KOPT-K1 (cell line): Measurements from ENCODE around the gene CARD19.

Experiments used
- H3K27ac ChIP-seq: fragments of 200-600 bp; sonication (generic); 2 replicates; pipeline ENCODE4 v1.5.1; 2016; ENCODE audit warnings: antibody characterized with exemption, mild to moderate bottlenecking, low read depth, low read length; ENCODE audit not compliant: poor library complexity, severe bottlenecking
- H3K36me3 ChIP-seq: fragments of 200-600 bp; sonication (generic); 2 replicates; pipeline ENCODE4 v1.5.1; 2017; ENCODE audit warnings: antibody characterized with exemption, mild to moderate bottlenecking, low read length, moderate library complexity; ENCODE audit not compliant: insufficient read depth
- H3K9me3 ChIP-seq: fragments of 200-600 bp; sonication (generic); 2 replicates; pipeline ENCODE4 v1.5.1; 2017; ENCODE audit warnings: antibody characterized with exemption, low read length, mild to moderate bottlenecking; ENCODE audit not compliant: insufficient read depth, poor library complexity, severe bottlenecking

Gene CARD19

DNA sequence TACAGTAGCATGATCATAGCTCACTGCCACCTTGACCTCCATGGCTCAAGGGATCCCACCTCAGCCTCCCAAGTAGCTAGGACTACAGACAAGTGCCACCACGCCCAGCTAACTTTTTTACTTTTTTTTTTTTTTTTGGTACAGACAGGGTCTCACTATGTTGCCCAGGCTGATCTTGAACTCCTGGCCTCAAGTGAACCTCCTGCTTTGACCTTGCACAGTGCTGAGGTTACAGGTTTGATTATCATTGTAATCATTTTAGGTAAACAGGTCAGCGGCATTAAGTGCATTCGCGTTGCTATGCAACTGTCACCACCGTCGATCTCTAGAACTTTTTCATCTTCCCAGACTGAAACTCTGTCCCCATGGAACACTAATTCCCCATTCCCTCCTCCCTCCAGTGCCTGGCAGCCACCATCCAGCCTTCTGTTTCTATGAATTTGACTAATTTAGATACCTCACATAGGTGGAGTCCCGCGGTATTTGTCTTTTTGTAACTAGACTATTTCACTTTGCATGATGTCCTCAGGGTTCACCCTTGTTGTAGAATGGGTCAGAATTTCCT, 5.8 kb upstream of the CARD19 start:
- H3K27ac ChIP-seq = no peak overlapping the region
- no peaks in the 10 kb centered on the region for H3K36me3 ChIP-seq
- no peaks in the 10 kb centered on the region for H3K9me3 ChIP-seq

DNA sequence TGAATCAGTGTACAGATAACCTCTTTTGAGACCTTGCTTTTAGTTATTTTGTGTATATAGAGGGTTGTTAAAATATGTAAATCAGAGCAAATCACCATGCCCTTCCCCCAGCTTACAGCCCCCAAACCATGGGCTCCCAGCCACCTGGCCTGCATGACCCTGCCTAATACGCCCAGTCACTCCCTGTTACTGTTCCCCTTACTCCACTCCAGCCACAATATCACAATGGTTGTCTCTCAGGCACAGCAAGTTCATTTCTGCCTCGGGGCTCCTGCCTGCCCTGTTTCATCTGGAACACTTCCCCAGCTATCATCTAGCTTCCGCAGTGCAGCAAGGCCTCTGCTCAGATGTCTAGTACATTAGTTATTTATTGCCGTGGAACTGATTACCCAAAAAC, 5.0 kb upstream of the CARD19 start:
- H3K36me3 ChIP-seq = no peaks in the 10 kb centered on the region
- H3K27ac ChIP-seq = no peak overlapping the region
- H3K9me3 ChIP-seq = no peaks in the 10 kb centered on the region

DNA sequence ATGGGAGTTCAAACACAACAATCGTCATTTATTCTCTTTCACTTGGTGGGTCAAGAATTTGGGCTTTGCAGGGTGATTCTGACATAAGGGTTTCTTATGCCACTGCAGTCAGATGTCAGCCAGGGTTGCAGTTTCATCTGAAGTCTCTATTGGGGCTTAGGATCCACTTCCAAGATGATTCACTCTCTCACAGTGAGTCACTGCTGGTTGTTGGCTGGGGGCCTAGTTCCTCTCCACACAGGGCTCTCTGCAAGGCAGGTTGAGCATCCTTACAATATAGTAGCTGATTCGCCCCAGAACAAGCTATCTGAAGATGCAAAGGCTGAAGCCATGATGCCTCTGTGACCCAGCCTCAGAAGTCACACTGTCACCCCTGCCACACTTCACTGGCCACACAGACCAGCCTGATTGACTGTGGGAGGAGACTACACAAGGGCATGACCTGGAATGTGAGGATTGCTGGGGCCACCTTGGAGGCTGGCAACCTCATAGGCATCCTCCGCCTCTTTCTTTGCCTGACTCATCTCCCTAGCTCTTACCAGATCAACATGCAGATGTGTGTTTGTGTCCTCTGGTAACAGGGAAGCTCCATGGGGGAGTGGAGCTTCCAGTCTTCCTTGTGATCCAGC, 4.5 kb upstream of the CARD19 start:
- Histone ChIP-seq H3K9me3 (no peaks in the 10 kb centered on the region), H3K36me3 (no peaks in the 10 kb centered on the region), H3K27ac (no peak overlapping the region)

GRCh38 chr9:93092251-93092991, 3.6 kb upstream of the CARD19 start:
- no peaks in the 10 kb centered on the region for H3K36me3 ChIP-seq
- H3K27ac ChIP-seq = no peak overlapping the region
- H3K9me3 ChIP-seq = no peaks in the 10 kb centered on the region

GRCh38 chr9:93093127-93093876, 2.7 kb upstream of the CARD19 start:
- Histone ChIP-seq H3K9me3 (no peaks in the 10 kb centered on the region), H3K36me3 (no peaks in the 10 kb centered on the region), H3K27ac (peak overlapping the region; percentile 99)

GRCh38 chr9:93093877-93094657, 1.9 kb upstream of the CARD19 start:
- H3K9me3 ChIP-seq = no peaks in the 10 kb centered on the region
- H3K27ac ChIP-seq = peak overlapping the region; percentile 99
- H3K36me3 ChIP-seq = no peaks in the 10 kb centered on the region

DNA sequence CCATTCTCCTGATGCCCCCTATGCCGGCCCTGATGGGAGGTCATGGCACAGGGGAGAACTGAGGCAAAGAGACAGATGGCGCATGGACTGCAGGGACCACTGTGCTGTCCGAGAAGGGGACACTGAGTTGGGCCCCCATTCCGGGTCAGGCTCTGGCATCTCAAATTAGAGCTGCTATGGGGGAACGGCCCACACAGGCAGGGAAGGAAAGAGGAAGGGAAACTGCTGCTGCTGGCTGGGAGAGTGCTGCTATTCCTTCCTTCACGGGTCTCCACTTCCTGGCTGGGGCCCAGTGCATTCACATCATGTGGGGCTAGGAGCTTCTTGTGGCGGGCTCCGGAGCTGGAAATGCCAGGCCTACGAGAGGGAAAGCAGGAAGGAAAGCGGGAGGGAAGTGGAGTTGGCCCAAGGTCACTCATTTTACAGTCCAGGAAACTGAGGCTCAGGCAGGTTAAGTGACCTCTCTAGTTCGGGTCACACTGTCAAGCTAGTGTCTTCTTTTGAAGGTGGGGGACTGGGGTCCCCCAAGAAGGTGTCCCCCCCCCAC, 1.3 kb upstream of the CARD19 start:
- H3K36me3 ChIP-seq = no peaks in the 10 kb centered on the region
- H3K27ac ChIP-seq = peak overlapping the region; percentile 99

DNA sequence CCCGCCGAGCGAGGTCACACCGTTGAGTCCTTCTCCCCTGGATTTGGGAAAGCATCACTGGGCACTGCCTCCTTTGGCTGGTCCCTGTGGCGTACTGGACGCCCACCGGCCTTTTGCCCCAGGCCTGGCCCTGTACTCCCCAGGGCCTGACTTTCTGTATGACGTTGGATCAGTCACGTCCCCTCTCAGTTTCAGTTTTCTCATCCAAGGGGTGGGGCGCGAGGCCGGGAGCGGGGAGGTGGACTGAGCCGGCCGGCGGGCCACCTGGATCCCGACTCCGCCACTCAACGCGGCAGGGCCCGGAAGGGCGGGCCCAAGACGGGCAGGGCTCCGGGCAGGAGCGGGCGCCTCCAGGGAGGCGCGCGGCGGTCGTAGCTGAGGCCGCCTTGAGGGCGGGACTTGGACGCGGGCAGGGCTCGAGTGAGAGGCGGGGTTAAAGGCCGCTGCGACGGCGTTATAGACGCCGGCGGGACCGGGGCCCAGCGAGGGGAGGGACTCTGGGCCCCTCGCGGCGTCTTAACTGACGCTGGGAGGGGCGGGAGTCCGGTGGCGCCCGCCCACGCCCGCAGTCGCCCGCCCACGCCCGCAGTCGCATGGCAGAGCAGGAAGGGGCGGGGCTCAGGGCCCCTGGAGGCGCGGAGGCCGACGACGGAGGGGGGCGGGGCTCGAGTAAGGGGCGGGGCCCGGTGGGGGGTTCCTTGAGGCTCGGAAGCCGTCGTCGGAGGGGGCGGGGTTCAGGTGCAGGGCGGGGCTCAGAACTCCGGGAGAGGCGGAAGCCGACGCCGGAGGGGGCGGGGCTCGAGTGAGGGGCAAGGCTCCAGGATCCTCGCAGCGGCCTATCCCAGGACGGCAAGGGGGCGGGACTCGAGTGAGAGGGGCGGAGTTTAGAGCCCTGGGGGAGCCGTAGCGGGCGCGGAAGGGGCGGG, 549 bp upstream of the CARD19 start:
- H3K27ac ChIP-seq = peak overlapping the region; percentile 99
- no peaks in the 10 kb centered on the region for H3K9me3 ChIP-seq
- H3K36me3 ChIP-seq = no peaks in the 10 kb centered on the region

More for the DNA sequence above, 1.3 kb upstream of the CARD19 start:
- no peaks in the 10 kb centered on the region for H3K9me3 ChIP-seq

DNA sequence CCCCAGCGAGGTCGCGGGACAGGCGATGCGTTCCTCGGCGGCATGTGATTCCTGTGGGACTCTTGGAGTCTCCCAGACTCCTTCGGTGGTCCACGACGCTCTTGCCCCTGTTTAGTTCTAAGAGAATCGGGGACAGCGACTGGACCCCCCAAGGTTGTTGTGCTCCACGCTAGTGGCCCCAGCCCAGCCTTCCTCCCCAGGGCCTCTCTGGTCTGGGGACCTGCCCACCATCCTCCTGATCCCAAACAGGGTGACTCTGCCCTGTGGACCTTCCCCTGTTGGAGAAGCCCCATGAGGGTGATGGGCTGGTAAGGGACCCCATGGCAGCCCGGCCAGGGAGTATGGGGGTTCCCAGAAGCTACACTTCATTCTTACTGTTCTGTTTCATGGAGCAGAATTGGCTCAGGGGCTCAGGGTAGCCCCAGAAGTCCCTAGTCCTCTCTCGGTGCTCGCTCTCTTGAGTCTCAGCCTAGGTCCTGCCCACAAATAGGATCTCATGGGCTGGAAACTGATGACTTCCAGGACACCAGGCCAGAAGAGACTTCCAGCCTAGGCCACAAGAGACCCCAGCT, 880 bp downstream of the CARD19 start:
- Histone ChIP-seq H3K36me3 (no peaks in the 10 kb centered on the region), H3K9me3 (no peaks in the 10 kb centered on the region), H3K27ac (peak overlapping the region; percentile 66)

- peak overlapping the region; percentile 66 for H3K27ac ChIP-seq
- no peaks in the 10 kb centered on the region for H3K9me3 ChIP-seq
- H3K36me3 ChIP-seq = no peaks in the 10 kb centered on the region
Observed at GRCh38 chr9:93097511-93098201, 1.6 kb downstream of the CARD19 start.

- Histone ChIP-seq H3K27ac (peak overlapping the region; percentile 21), H3K36me3 (no peaks in the 10 kb centered on the region), H3K9me3 (peaks cover 5% of the 10 kb centered on the region)
Observed at GRCh38 chr9:93098236-93098946, 2.4 kb downstream of the CARD19 start.

GRCh38 chr9:93099551-93100275, 3.7 kb downstream of the CARD19 start:
- Histone ChIP-seq H3K27ac (no peak overlapping the region), H3K9me3 (peaks cover 16% of the 10 kb centered on the region), H3K36me3 (no peaks in the 10 kb centered on the region)
